ENCODE results near the gene PSMG1.

The PSMG1 gene

GRCh38 chr21:39198800-39199199 is 15.5 kb upstream of the PSMG1 start:
- Mint-ChIP-seq H3K27me3 (no peaks in the 10 kb centered on the region), H3K36me3 (peaks cover 21% of the 10 kb centered on the region), H3K4me3 (no peak overlapping the region), H3K4me1 (ENCODE audit: low read depth) (peaks cover 27% of the 10 kb centered on the region), H3K9me3 (ENCODE audit: low read depth) (no peaks in the 10 kb centered on the region), H3K27ac (peak overlapping the region; percentile 19)

GRCh38 chr21:39197448-39198233 is 14.4 kb upstream of the PSMG1 start:
- Mint-ChIP-seq H3K4me3 (no peak overlapping the region), H3K36me3 (peaks cover 18% of the 10 kb centered on the region), H3K9me3 (ENCODE audit: low read depth) (no peaks in the 10 kb centered on the region), H3K27me3 (no peaks in the 10 kb centered on the region), H3K4me1 (ENCODE audit: low read depth) (peaks cover 25% of the 10 kb centered on the region), H3K27ac (peak overlapping the region; percentile 24)

- Mint-ChIP-seq H3K27ac (peak overlapping the region; percentile 69), H3K4me1 (ENCODE audit: low read depth) (peaks cover 25% of the 10 kb centered on the region), H3K36me3 (peaks cover 18% of the 10 kb centered on the region), H3K27me3 (no peaks in the 10 kb centered on the region), H3K9me3 (ENCODE audit: low read depth) (no peaks in the 10 kb centered on the region), H3K4me3 (peak overlapping the region; percentile 10)
Measured at GRCh38 chr21:39196838-39197237, 13.6 kb upstream of the PSMG1 start.

GRCh38 chr21:39196310-39196709 is 13.1 kb upstream of the PSMG1 start:
- H3K27ac Mint-ChIP-seq, result peak overlapping the region; percentile 69
- H3K9me3 Mint-ChIP-seq (ENCODE audit: low read depth), result no peaks in the 10 kb centered on the region
- no peaks in the 10 kb centered on the region for H3K27me3 Mint-ChIP-seq
- H3K4me1 Mint-ChIP-seq (ENCODE audit: low read depth), result peaks cover 25% of the 10 kb centered on the region
- H3K36me3 Mint-ChIP-seq, result peaks cover 18% of the 10 kb centered on the region
- no peak overlapping the region for H3K4me3 Mint-ChIP-seq

GRCh38 chr21:39193380-39193779 is 10.1 kb upstream of the PSMG1 start:
- peaks cover 17% of the 10 kb centered on the region for H3K36me3 Mint-ChIP-seq
- peaks cover 39% of the 10 kb centered on the region for H3K4me1 Mint-ChIP-seq (ENCODE audit: low read depth)
- H3K27me3 Mint-ChIP-seq, result no peaks in the 10 kb centered on the region
- no peak overlapping the region for H3K27ac Mint-ChIP-seq
- no peaks in the 10 kb centered on the region for H3K9me3 Mint-ChIP-seq (ENCODE audit: low read depth)
- no peak overlapping the region for H3K4me3 Mint-ChIP-seq

- Mint-ChIP-seq H3K36me3 (peaks cover 3% of the 10 kb centered on the region), H3K9me3 (ENCODE audit: low read depth) (no peaks in the 10 kb centered on the region), H3K27me3 (no peaks in the 10 kb centered on the region), H3K4me3 (no peak overlapping the region), H3K4me1 (ENCODE audit: low read depth) (peaks cover 45% of the 10 kb centered on the region), H3K27ac (peak overlapping the region; percentile 47)
Measured at GRCh38 chr21:39189857-39190604, 6.8 kb upstream of the PSMG1 start.

- peak overlapping the region; percentile 82 for H3K27ac Mint-ChIP-seq
Measured at GRCh38 chr21:39188521-39189139, 5.4 kb upstream of the PSMG1 start.

GRCh38 chr21:39187141-39187540 is 3.9 kb upstream of the PSMG1 start:
- Mint-ChIP-seq H3K27ac (peak overlapping the region; percentile 82), H3K9me3 (ENCODE audit: low read depth) (no peaks in the 10 kb centered on the region), H3K27me3 (no peaks in the 10 kb centered on the region), H3K4me3 (peak overlapping the region; percentile 10), H3K36me3 (no peaks in the 10 kb centered on the region), H3K4me1 (ENCODE audit: low read depth) (peaks cover 61% of the 10 kb centered on the region)

More at GRCh38 chr21:39188521-39189139, 5.4 kb upstream of the PSMG1 start:
- no peaks in the 10 kb centered on the region for H3K9me3 Mint-ChIP-seq (ENCODE audit: low read depth)
- H3K36me3 Mint-ChIP-seq, result no peaks in the 10 kb centered on the region
- H3K4me3 Mint-ChIP-seq, result peak overlapping the region; percentile 3
- no peaks in the 10 kb centered on the region for H3K27me3 Mint-ChIP-seq
- H3K4me1 Mint-ChIP-seq (ENCODE audit: low read depth), result peaks cover 54% of the 10 kb centered on the region

- no peaks in the 10 kb centered on the region for H3K36me3 Mint-ChIP-seq
- no peaks in the 10 kb centered on the region for H3K27me3 Mint-ChIP-seq
- no peaks in the 10 kb centered on the region for H3K9me3 Mint-ChIP-seq (ENCODE audit: low read depth)
- H3K4me1 Mint-ChIP-seq (ENCODE audit: low read depth), result peaks cover 66% of the 10 kb centered on the region
- H3K27ac Mint-ChIP-seq, result peak overlapping the region; percentile 82
- H3K4me3 Mint-ChIP-seq, result no peak overlapping the region
Measured at GRCh38 chr21:39186676-39187075, 3.4 kb upstream of the PSMG1 start.

GRCh38 chr21:39185157-39185556 is 1.9 kb upstream of the PSMG1 start:
- peaks cover 71% of the 10 kb centered on the region for H3K4me1 Mint-ChIP-seq (ENCODE audit: low read depth)
- H3K9me3 Mint-ChIP-seq (ENCODE audit: low read depth), result no peaks in the 10 kb centered on the region
- peaks cover 4% of the 10 kb centered on the region for H3K36me3 Mint-ChIP-seq
- H3K27me3 Mint-ChIP-seq, result no peaks in the 10 kb centered on the region
- peak overlapping the region; percentile 97 for H3K4me3 Mint-ChIP-seq
- no peak overlapping the region for H3K27ac Mint-ChIP-seq

- Mint-ChIP-seq H3K9me3 (ENCODE audit: low read depth) (no peaks in the 10 kb centered on the region), H3K4me3 (peak overlapping the region; percentile 97), H3K27ac (peak overlapping the region; percentile 96), H3K36me3 (peaks cover 7% of the 10 kb centered on the region), H3K27me3 (no peaks in the 10 kb centered on the region), H3K4me1 (ENCODE audit: low read depth) (peaks cover 68% of the 10 kb centered on the region)
Measured at GRCh38 chr21:39184050-39184980, 1.1 kb upstream of the PSMG1 start.

GRCh38 chr21:39182484-39183271 is 573 bp downstream of the PSMG1 start:
- H3K36me3 Mint-ChIP-seq, result peaks cover 13% of the 10 kb centered on the region
- H3K4me1 Mint-ChIP-seq (ENCODE audit: low read depth), result peaks cover 55% of the 10 kb centered on the region
- H3K4me3 Mint-ChIP-seq, result peak overlapping the region; percentile 97
- no peaks in the 10 kb centered on the region for H3K27me3 Mint-ChIP-seq
- peak overlapping the region; percentile 96 for H3K27ac Mint-ChIP-seq
- no peaks in the 10 kb centered on the region for H3K9me3 Mint-ChIP-seq (ENCODE audit: low read depth)

- Mint-ChIP-seq H3K4me1 (ENCODE audit: low read depth) (peaks cover 48% of the 10 kb centered on the region), H3K9me3 (ENCODE audit: low read depth) (no peaks in the 10 kb centered on the region), H3K27ac (peak overlapping the region; percentile 96), H3K36me3 (peaks cover 13% of the 10 kb centered on the region), H3K4me3 (peak overlapping the region; percentile 97), H3K27me3 (no peaks in the 10 kb centered on the region)
Measured at GRCh38 chr21:39182016-39182415, 1.2 kb downstream of the PSMG1 start.

Data from activated naive CD8-positive, alpha-beta T cell (primary cell).